GM12865 (cell line): Measurements from ENCODE around the gene JARID2.

Source experiments
- DNase-seq: peaks from one replicate; pipeline ENCODE4 v3.0.0; 2010; ENCODE audit warnings: low read depth
- H3K4me3 ChIP-seq: 2 replicates; pipeline ENCODE4 v1.5.1; 2011; ENCODE audit warnings: mild to moderate bottlenecking, low read depth, low read length, control low read depth
- CTCF ChIP-seq: IDR thresholded peaks from 2 replicates; pipeline ENCODE4 v1.5.1; 2011; ENCODE audit warnings: low read length, control low read depth, low read depth, inconsistent platforms; ENCODE audit not compliant: insufficient read depth; ENCODE audit errors: missing control alignments

JARID2 gene

GRCh38 chr6:15378272-15378671, 132.4 kb downstream of the JARID2 start:
- H3K4me3 ChIP-seq = no peak overlapping the region
- no peak for TF ChIP-seq CTCF
- no peak for DNase-seq

- no peak for DNase-seq
- TF ChIP-seq CTCF = no peak
Measured at GRCh38 chr6:15378866-15379265, 133.0 kb downstream of the JARID2 start.

GRCh38 chr6:15380351-15380750, 134.5 kb downstream of the JARID2 start:
- no peak overlapping the region for H3K4me3 ChIP-seq
- TF ChIP-seq CTCF = no peak
- no peak for DNase-seq

More at GRCh38 chr6:15378866-15379265, 133.0 kb downstream of the JARID2 start:
- no peak overlapping the region for H3K4me3 ChIP-seq

GRCh38 chr6:15382089-15382488, 136.2 kb downstream of the JARID2 start:
- no peak for DNase-seq
- no peak for TF ChIP-seq CTCF
- no peak overlapping the region for H3K4me3 ChIP-seq

GRCh38 chr6:15382712-15383111, 136.8 kb downstream of the JARID2 start:
- no peak for DNase-seq
- no peak for TF ChIP-seq CTCF
- no peak overlapping the region for H3K4me3 ChIP-seq

- no peak overlapping the region for H3K4me3 ChIP-seq
- TF ChIP-seq CTCF = no peak
- DNase-seq = no peak
Measured at GRCh38 chr6:15384901-15385300, 139.0 kb downstream of the JARID2 start.

- H3K4me3 ChIP-seq = no peak overlapping the region
- no peak for TF ChIP-seq CTCF
- no peak for DNase-seq
Measured at GRCh38 chr6:15385521-15385920, 139.7 kb downstream of the JARID2 start.
